ENCODE measurements around the gene ERCC1.

DNA sequence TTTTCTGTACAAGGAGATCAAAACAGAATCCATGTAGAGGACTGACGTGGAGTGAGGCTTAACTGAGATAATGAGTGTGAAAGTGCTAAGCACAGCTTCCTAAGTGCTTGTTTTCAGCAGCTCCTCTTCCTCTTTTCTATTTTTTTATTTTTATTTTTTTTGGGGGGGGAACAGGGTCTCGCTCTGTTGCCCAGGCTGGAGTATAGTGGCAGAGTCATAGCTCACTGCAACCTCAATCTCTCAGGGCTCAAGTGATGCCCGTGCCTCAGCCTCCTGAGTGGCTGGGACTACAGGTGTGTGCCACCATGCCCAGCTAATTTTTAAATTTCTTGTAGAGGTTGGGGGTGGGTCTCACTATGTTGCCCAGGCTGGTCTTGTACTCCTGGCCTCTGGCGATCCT is 38.5 kb upstream of the ERCC1 start:
- TF ChIP-seq, protein P1, sequence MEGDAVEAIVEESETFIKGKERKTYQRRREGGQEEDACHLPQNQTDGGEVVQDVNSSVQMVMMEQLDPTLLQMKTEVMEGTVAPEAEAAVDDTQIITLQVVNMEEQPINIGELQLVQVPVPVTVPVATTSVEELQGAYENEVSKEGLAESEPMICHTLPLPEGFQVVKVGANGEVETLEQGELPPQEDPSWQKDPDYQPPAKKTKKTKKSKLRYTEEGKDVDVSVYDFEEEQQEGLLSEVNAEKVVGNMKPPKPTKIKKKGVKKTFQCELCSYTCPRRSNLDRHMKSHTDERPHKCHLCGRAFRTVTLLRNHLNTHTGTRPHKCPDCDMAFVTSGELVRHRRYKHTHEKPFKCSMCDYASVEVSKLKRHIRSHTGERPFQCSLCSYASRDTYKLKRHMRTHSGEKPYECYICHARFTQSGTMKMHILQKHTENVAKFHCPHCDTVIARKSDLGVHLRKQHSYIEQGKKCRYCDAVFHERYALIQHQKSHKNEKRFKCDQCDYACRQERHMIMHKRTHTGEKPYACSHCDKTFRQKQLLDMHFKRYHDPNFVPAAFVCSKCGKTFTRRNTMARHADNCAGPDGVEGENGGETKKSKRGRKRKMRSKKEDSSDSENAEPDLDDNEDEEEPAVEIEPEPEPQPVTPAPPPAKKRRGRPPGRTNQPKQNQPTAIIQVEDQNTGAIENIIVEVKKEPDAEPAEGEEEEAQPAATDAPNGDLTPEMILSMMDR (IDR thresholded peaks at IDR 0.05; ENCODE audit: low read depth, low read length, poor library complexity, severe bottlenecking), result no peak
- no peak for TF ChIP-seq EZH2phosphoT487 (IDR thresholded peaks at IDR 0.05; ENCODE audit: borderline replicate concordance, low read length)

Measured in DOHH2 (cell line).